A549 (cell line): Measurements from ENCODE around the gene TMEM144. TPM values are rescaled to one million over a fixed set of nuclear protein-coding genes. Genes with fewer than 3 reads are reported as not detected.

ENCODE experiments used
- ATAC-seq, 2 experiments: fragments of 200-7000 bp in 1 of 2; fragments of >200 bp in 1 of 2; cut with Nextera tagmentation in 1 of 2; cut with Tn5 transposase in 1 of 2; 3 replicates each; pipeline versions ENCODE4 v1.8.0 to v1.9.1; 2018 to 2020; ENCODE audit warnings: mild to moderate bottlenecking in 1 of 2, moderate library complexity in 1 of 2
- CTCF ChIA-PET: fragments of 300-600 bp; sonication (Branson Sonifier 250); formaldehyde crosslinking; extraction: SDS; loops from one replicate; lab custom pipeline; 2021; ENCODE audit warnings: antibody characterized with exemption, inconsistent platforms; lab: Yijun Ruan, JAX
- POLR2A ChIA-PET: fragments of 350-600 bp; formaldehyde crosslinking; extraction: SDS; loops from one replicate; lab custom pipeline; 2021; ENCODE audit warnings: antibody characterized with exemption, inconsistent platforms; lab: Yijun Ruan, JAX
- DNase-seq, 2 experiments: peaks; one replicate each; pipeline versions ENCODE4 v3.0.0 to v3.0.0-alpha.2; 2011 to 2016; ENCODE audit warnings: low read depth in 1 of 2, low spot score in 1 of 2
- FAIRE-seq: peaks from 2 replicates; lab custom pipeline; 2011; peaks lifted over from hg19 to GRCh38; lab: Jason Lieb, UNC
- H3K27ac ChIP-seq, 2 experiments: fragments of >200 bp; sonication (Bioruptor Twin); formaldehyde crosslinking; 3 replicates each; pipeline ENCODE4 v1.5.1; 2016 to 2017
- H3K4me1 ChIP-seq: fragments of >200 bp; sonication (Bioruptor Twin); formaldehyde crosslinking; 3 replicates; pipeline ENCODE4 v1.6.1; 2016
- H3K4me2 ChIP-seq: fragments of >200 bp; sonication (Bioruptor Twin); formaldehyde crosslinking; 3 replicates; pipeline ENCODE4 v1.6.1; 2016
- H3K4me3 ChIP-seq: fragments of >200 bp; sonication (Bioruptor Twin); formaldehyde crosslinking; 3 replicates; pipeline ENCODE4 v1.5.1; 2016
- H3K9me3 ChIP-seq: fragments of >200 bp; sonication (Bioruptor Twin); formaldehyde crosslinking; 3 replicates; pipeline ENCODE4 v1.6.1; 2016
- BHLHE40 ChIP-seq: IDR thresholded peaks from 2 replicates; pipeline ENCODE4 v1.6.1; 2012; ENCODE audit warnings: low read depth, low read length, inconsistent platforms
- CBX2 ChIP-seq: fragments of 200-600 bp; sonication (generic); IDR thresholded peaks from 2 replicates; pipeline ENCODE4 v1.6.1; 2016; ENCODE audit warnings: low read depth, mild to moderate bottlenecking, borderline replicate concordance
- CBX8 ChIP-seq: fragments of 200-600 bp; sonication (generic); IDR thresholded peaks from 2 replicates; pipeline ENCODE4 v1.6.1; 2016
- EHMT2 ChIP-seq: fragments of 200-600 bp; sonication (generic); IDR thresholded peaks from 2 replicates; pipeline ENCODE4 v1.6.1; 2016; ENCODE audit warnings: antibody characterized with exemption, low read depth, mild to moderate bottlenecking, moderate library complexity
- ESRRA ChIP-seq: fragments of 150-350 bp; IDR thresholded peaks from 2 replicates; pipeline ENCODE4 v1.6.1; 2014; ENCODE audit warnings: mild to moderate bottlenecking, low read length, borderline replicate concordance
- GATA3 ChIP-seq: IDR thresholded peaks from 2 replicates; pipeline ENCODE4 v1.6.1; 2012; ENCODE audit warnings: borderline replicate concordance
- HOXB13 ChIP-seq: fragments of 250-450 bp; sonication (Bioruptor Pico); IDR thresholded peaks from 2 replicates; pipeline ENCODE4 v1.5.0; 2020; ENCODE audit warnings: low read depth, mild to moderate bottlenecking, moderate library complexity
- HOXB5 ChIP-seq: fragments of 250-450 bp; sonication (Bioruptor Pico); IDR thresholded peaks from 2 replicates; pipeline ENCODE4 v1.5.0; 2020; ENCODE audit warnings: mild to moderate bottlenecking, moderate library complexity
- JUNB ChIP-seq: fragments of >200 bp; sonication (Bioruptor Twin); formaldehyde crosslinking; IDR thresholded peaks from 2 replicates; pipeline ENCODE4 v1.6.1; 2016
- KDM1A ChIP-seq: fragments of 200-600 bp; sonication (generic); IDR thresholded peaks from 2 replicates; pipeline ENCODE4 v1.6.1; 2016; ENCODE audit warnings: low read depth, mild to moderate bottlenecking
- KDM5A ChIP-seq: fragments of 200-600 bp; sonication (generic); IDR thresholded peaks from 2 replicates; pipeline ENCODE4 v1.6.1; 2016; ENCODE audit warnings: antibody characterized with exemption, mild to moderate bottlenecking
- MAX ChIP-seq: IDR thresholded peaks from 2 replicates; pipeline ENCODE4 v1.6.1; 2012
- NPAS2 ChIP-seq: fragments of 250-450 bp; sonication (Bioruptor Pico); IDR thresholded peaks from 2 replicates; pipeline ENCODE4 v1.8.0; 2022; ENCODE audit warnings: mild to moderate bottlenecking, moderate library complexity, borderline replicate concordance
- PHF8 ChIP-seq: fragments of 200-600 bp; sonication (generic); IDR thresholded peaks from 2 replicates; pipeline ENCODE4 v1.6.1; 2016; ENCODE audit warnings: low read depth, mild to moderate bottlenecking, antibody characterized with exemption, moderate library complexity, borderline replicate concordance
- RARB ChIP-seq: fragments of 250-450 bp; sonication (Bioruptor Pico); IDR thresholded peaks from 2 replicates; pipeline ENCODE4 v1.8.0; 2021; ENCODE audit warnings: mild to moderate bottlenecking, moderate library complexity
- RFX5 ChIP-seq: fragments of 450-650 bp; IDR thresholded peaks from 2 replicates; pipeline ENCODE4 v1.7.1; 2014; ENCODE audit warnings: antibody characterized with exemption, mild to moderate bottlenecking, moderate library complexity
- SREBF2 ChIP-seq: fragments of 450-650 bp; IDR thresholded peaks from 2 replicates; pipeline ENCODE4 v1.6.1; 2014; ENCODE audit warnings: mild to moderate bottlenecking, moderate library complexity
- TFCP2L1 ChIP-seq: fragments of 250-450 bp; sonication (Bioruptor Pico); IDR thresholded peaks from 2 replicates; pipeline ENCODE4 v1.5.0; 2021; ENCODE audit warnings: mild to moderate bottlenecking
- TP53 ChIP-seq: fragments of 250-450 bp; sonication (Bioruptor Pico); IDR thresholded peaks from 2 replicates; pipeline ENCODE4 v1.5.0; 2021; ENCODE audit warnings: mild to moderate bottlenecking, moderate library complexity
- ZFP36 ChIP-seq: fragments of 450-650 bp; IDR thresholded peaks from 2 replicates; pipeline ENCODE4 v1.6.1; 2014; ENCODE audit warnings: borderline replicate concordance; ENCODE audit not compliant: partially characterized antibody
- ZNF302 ChIP-seq: fragments of 250-450 bp; sonication (Bioruptor Pico); IDR thresholded peaks from 2 replicates; pipeline ENCODE4 v1.9.0; 2021; ENCODE audit warnings: inconsistent platforms, mild to moderate bottlenecking, moderate library complexity
- ZSCAN20 ChIP-seq: fragments of 250-450 bp; sonication (Bioruptor Pico); IDR thresholded peaks from 2 replicates; pipeline ENCODE4 v1.8.0; 2022; ENCODE audit warnings: mild to moderate bottlenecking, moderate library complexity
- WGBS: methylation state at CpG from one replicate; pipeline ENCODE4 v1.1.6; 2017; ENCODE audit errors: missing lambda C conversion rate; 5-methylcytosine and 5-hydroxymethylcytosine counted together
- polyA plus RNA-seq, 4 experiments: library from polyadenylated mRNA; depleted of rRNA in 3 of 4; stranded (reverse); fragments of >200 nt; fragmentation: RNase III in 1 of 4; extraction: RNeasy Plus Mini Kit Qiagen cat#74134 plus additional on column Dnase treatment in 1 of 4; gene quantifications; 2 replicates in 3 of 4; 3 replicates in 1 of 4; pipeline ENCODE4 v1.2.3, GENCODE V29; 2011 to 2017
- TF ChIP-seq, protein P1 (sequence below): fragments of 250-450 bp; sonication (Bioruptor Pico); IDR thresholded peaks from 2 replicates; pipeline ENCODE4 v1.5.0; 2021; ENCODE audit warnings: mild to moderate bottlenecking, moderate library complexity, borderline replicate concordance
- TF ChIP-seq, protein P2 (sequence below): IDR thresholded peaks from 2 replicates; pipeline ENCODE4 v1.6.1; 2012; ENCODE audit warnings: low read depth, borderline replicate concordance
- TF ChIP-seq, protein P3 (sequence below): fragments of >200 bp; sonication (Bioruptor Twin); formaldehyde crosslinking; IDR thresholded peaks from 3 replicates; pipeline ENCODE4 v1.6.1; 2016
- TF ChIP-seq, protein P4 (sequence below): IDR thresholded peaks from 2 replicates; pipeline ENCODE4 v1.6.1; 2012

TMEM144 gene
- polyA plus RNA-seq, 2 of the 4 experiments (the other 2 are of a cell fraction) = 5.3 to 10.2 TPM

DNA sequence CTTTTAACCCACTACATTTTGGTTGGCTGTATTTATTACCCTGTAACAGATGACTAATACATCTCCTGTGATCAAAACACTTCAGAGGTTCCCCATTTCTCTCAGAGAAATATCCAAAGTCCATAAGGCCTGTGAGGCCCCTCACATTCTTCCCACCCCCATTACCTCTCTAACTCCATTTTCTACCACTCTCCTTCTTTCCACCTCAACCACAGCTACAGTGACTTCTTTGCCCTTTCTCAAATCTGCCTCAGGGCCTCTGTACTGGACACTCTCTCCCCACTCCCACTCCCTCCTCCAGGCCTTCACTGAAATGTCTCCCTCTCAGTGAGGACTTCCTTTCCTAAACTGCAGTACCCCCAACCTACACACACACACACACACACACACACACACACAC, 8.4 kb upstream of the TMEM144 start:
- ATAC-seq = no peak
- Histone ChIP-seq H3K9me3 (no peaks in the 10 kb centered on the region), H3K27ac (no peak overlapping the region), H3K4me2 (no peak overlapping the region), H3K4me3 (no peak overlapping the region)
- DNase-seq = no peak
- ChIA-PET CTCF (interaction anchor here (1.4 kb wide), 1 partner anchor 11 kb away, joined by 4 read pairs; no protein-coding TSS in a partner anchor), POLR2A (no interaction called here)
- no peak for FAIRE-seq
- TF ChIP-seq GATA3 (no peak), KDM1A (no peak), TFCP2L1 (CRISPR knock-in tag) (no peak), CBX2 (no peak), SREBF2 (no peak), MAX (no peak), ZFP36 (no peak), PHF8 (no peak), RARB (CRISPR knock-in tag) (no peak)
- TF ChIP-seq, all 56 proteins: peak for 0
- no peaks in the 10 kb centered on the region for H3K4me1 ChIP-seq

DNA sequence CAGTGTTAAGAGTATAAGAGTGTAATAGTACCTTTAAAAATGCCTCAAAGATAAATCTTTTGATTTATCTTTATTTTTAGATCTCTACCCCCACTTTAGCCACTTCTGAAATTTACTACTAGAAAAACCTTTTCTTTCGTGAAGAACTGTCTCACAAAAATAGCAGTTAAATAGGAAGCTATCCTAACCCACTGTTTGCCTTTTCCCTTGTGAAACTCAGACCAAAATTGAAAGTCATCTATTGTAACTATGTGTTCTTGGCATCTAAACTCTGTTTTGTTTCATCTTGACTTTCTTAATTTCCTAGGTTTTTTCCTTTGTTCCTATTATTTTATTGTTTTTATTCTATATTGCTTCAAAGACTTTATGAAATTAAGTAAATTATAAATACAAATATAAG, 7.8 kb upstream of the TMEM144 start:
- Histone ChIP-seq H3K27ac (no peak overlapping the region), H3K4me1 (no peaks in the 10 kb centered on the region), H3K9me3 (no peaks in the 10 kb centered on the region), H3K4me2 (no peak overlapping the region), H3K4me3 (no peak overlapping the region)
- TF ChIP-seq JUNB (no peak), NPAS2 (CRISPR knock-in tag) (no peak), HOXB13 (no peak), PHF8 (no peak), ZSCAN20 (CRISPR knock-in tag) (no peak), HOXB5 (no peak)
- TF ChIP-seq, protein P1, sequence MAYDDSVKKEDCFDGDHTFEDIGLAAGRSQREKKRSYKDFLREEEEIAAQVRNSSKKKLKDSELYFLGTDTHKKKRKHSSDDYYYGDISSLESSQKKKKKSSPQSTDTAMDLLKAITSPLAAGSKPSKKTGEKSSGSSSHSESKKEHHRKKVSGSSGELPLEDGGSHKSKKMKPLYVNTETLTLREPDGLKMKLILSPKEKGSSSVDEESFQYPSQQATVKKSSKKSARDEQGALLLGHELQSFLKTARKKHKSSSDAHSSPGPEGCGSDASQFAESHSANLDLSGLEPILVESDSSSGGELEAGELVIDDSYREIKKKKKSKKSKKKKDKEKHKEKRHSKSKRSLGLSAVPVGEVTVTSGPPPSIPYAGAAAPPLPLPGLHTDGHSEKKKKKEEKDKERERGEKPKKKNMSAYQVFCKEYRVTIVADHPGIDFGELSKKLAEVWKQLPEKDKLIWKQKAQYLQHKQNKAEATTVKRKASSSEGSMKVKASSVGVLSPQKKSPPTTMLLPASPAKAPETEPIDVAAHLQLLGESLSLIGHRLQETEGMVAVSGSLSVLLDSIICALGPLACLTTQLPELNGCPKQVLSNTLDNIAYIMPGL = no peak
- TF ChIP-seq, protein P2, sequence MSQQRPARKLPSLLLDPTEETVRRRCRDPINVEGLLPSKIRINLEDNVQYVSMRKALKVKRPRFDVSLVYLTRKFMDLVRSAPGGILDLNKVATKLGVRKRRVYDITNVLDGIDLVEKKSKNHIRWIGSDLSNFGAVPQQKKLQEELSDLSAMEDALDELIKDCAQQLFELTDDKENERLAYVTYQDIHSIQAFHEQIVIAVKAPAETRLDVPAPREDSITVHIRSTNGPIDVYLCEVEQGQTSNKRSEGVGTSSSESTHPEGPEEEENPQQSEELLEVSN = no peak
- TF ChIP-seq, protein P3, sequence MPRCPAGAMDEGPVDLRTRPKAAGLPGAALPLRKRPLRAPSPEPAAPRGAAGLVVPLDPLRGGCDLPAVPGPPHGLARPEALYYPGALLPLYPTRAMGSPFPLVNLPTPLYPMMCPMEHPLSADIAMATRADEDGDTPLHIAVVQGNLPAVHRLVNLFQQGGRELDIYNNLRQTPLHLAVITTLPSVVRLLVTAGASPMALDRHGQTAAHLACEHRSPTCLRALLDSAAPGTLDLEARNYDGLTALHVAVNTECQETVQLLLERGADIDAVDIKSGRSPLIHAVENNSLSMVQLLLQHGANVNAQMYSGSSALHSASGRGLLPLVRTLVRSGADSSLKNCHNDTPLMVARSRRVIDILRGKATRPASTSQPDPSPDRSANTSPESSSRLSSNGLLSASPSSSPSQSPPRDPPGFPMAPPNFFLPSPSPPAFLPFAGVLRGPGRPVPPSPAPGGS = no peak
- WGBS = 62% methylated on average over 1 of the region's 1 CpG
- ATAC-seq (no peak), FAIRE-seq (no peak), DNase-seq (no peak)
- ChIA-PET POLR2A (no interaction called here), CTCF (interaction anchor here (1.4 kb wide), 1 partner anchor 11 kb away, joined by 4 read pairs; no protein-coding TSS in a partner anchor)

DNA sequence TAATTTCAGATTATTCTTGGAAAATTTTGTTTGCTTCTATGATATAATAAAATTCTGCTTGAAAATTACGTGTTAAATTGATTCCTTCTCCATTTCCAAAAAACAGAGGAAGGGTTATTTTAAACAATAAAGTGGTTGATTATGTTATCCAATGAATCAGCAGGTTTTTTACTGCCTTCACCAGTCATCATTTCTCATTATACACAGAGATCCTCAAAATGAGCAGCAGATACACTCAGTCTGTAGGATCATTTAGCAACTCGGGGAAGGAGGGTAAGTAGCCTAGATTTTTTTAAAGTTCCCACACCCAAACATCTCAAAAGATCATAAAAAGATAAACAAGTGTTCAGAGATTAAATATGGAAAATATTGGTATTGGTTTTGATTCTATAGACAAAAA, 6.8 kb upstream of the TMEM144 start:
- Histone ChIP-seq H3K4me3 (no peak overlapping the region), H3K27ac (no peak overlapping the region), H3K9me3 (no peaks in the 10 kb centered on the region), H3K4me2 (no peak overlapping the region), H3K4me1 (no peaks in the 10 kb centered on the region)
- ChIA-PET POLR2A (no interaction called here), CTCF (no interaction called here)
- WGBS = 51% methylated on average over 2 of the region's 2 CpGs
- ATAC-seq = no peak
- FAIRE-seq = no peak
- DNase-seq = no peak
- TF ChIP-seq BHLHE40 (no peak), EHMT2 (no peak), KDM5A (no peak), ESRRA (no peak), HOXB5 (no peak), RFX5 (no peak), TP53 (CRISPR knock-in tag) (no peak), CBX8 (no peak), ZNF302 (CRISPR knock-in tag) (no peak), MAX (no peak), GATA3 (no peak)
- TF ChIP-seq, protein P4, sequence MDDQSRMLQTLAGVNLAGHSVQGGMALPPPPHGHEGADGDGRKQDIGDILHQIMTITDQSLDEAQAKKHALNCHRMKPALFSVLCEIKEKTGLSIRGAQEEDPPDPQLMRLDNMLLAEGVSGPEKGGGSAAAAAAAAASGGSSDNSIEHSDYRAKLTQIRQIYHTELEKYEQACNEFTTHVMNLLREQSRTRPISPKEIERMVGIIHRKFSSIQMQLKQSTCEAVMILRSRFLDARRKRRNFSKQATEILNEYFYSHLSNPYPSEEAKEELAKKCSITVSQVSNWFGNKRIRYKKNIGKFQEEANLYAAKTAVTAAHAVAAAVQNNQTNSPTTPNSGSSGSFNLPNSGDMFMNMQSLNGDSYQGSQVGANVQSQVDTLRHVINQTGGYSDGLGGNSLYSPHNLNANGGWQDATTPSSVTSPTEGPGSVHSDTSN = no peak
